OCI-LY7 (cell line): ENCODE data around the gene ZFHX3. TPM values are rescaled to one million over a fixed set of nuclear protein-coding genes. Genes with fewer than 3 reads are reported as not detected.

Experiments
- BruUV-seq: library from RNA; stranded (reverse); fragments of 400-500 nt; replicated peaks from 2 replicates; lab custom pipeline; 2021; lab: Mats Ljungman, UMichigan
- CTCF ChIA-PET: fragments of 300-600 bp; sonication (Branson Sonifier 250); formaldehyde crosslinking; loops from one replicate; lab custom pipeline; 2022; ENCODE audit warnings: antibody characterized with exemption; ENCODE audit not compliant: unreplicated experiment; lab: Charles Lee
- POLR2A ChIA-PET: fragments of 300-600 bp; sonication (Branson Sonifier 250); formaldehyde crosslinking; loops from one replicate; lab custom pipeline; 2022; ENCODE audit warnings: antibody characterized with exemption; lab: Charles Lee
- DNase-seq: peaks from one replicate; pipeline ENCODE4 v3.0.0-alpha.2; 2015; ENCODE audit warnings: low spot score
- H2AFZ ChIP-seq: fragments of 200-600 bp; sonication (generic), shearing (Covaris generic); 2 replicates; pipeline ENCODE4 v1.6.1; 2014; ENCODE audit warnings: mild to moderate bottlenecking, antibody characterized with exemption, low read length, moderate library complexity
- H3K27ac ChIP-seq: fragments of 200-600 bp; sonication (generic); 2 replicates; pipeline ENCODE4 v1.5.1; 2014; ENCODE audit warnings: mixed run types, low read depth, mild to moderate bottlenecking, moderate library complexity, low read length, inconsistent platforms; ENCODE audit not compliant: poor library complexity, severe bottlenecking
- H3K36me3 ChIP-seq: fragments of 200-600 bp; sonication (generic); 2 replicates; pipeline ENCODE4 v1.6.1; 2014; ENCODE audit warnings: mild to moderate bottlenecking, antibody characterized with exemption, low read length, moderate library complexity, mixed read lengths; ENCODE audit not compliant: insufficient read depth
- H3K4me1 ChIP-seq: fragments of 200-600 bp; sonication (generic); 2 replicates; pipeline ENCODE4 v1.5.1; 2014; ENCODE audit warnings: mild to moderate bottlenecking, low read length; ENCODE audit not compliant: insufficient read depth, poor library complexity, severe bottlenecking
- H3K4me2 ChIP-seq: fragments of 200-600 bp; sonication (generic); 2 replicates; pipeline ENCODE4 v1.6.1; 2014; ENCODE audit warnings: mild to moderate bottlenecking, low read length
- H3K4me3 ChIP-seq: fragments of 200-600 bp; sonication (generic); 2 replicates; pipeline ENCODE4 v1.5.1; 2014; ENCODE audit warnings: mild to moderate bottlenecking, low read depth, low read length; ENCODE audit not compliant: poor library complexity, severe bottlenecking
- H3K79me2 ChIP-seq: fragments of 200-600 bp; sonication (generic); 2 replicates; pipeline ENCODE4 v1.6.1; 2016; ENCODE audit warnings: low read depth, mild to moderate bottlenecking, low read length, moderate library complexity, mixed read lengths; ENCODE audit not compliant: insufficient read depth
- H3K9me2 ChIP-seq: fragments of 200-600 bp; sonication (generic); 2 replicates; pipeline ENCODE4 v1.6.1; 2016; ENCODE audit warnings: mild to moderate bottlenecking, low read length, mixed read lengths; ENCODE audit not compliant: insufficient read depth
- H3K9me3 ChIP-seq: fragments of 200-600 bp; sonication (generic); 2 replicates; pipeline ENCODE4 v1.6.1; 2014; ENCODE audit warnings: mild to moderate bottlenecking, mixed run types, low read length, mixed read lengths
- H4K20me1 ChIP-seq: fragments of 200-600 bp; sonication (generic); 2 replicates; pipeline ENCODE4 v1.6.1; 2014; ENCODE audit warnings: mild to moderate bottlenecking, antibody characterized with exemption, low read length, moderate library complexity, mixed read lengths; ENCODE audit not compliant: insufficient read depth
- EZH2phosphoT487 ChIP-seq: fragments of 200-600 bp; sonication (generic); IDR thresholded peaks from 2 replicates; pipeline ENCODE4 v1.6.1; 2018; ENCODE audit warnings: low read depth, borderline replicate concordance, mild to moderate bottlenecking, mixed run types, antibody characterized with exemption, low read length, moderate library complexity, mixed read lengths
- intact Hi-C: fragments of 100-400 bp; cut with micrococcal nuclease; formaldehyde crosslinking; loops from one replicate; pipeline ENCODE4 v1.10.0; 2022; ENCODE audit not compliant: unreplicated experiment
- total RNA-seq, 2 experiments: library from RNA; depleted of rRNA in 1 of 2; stranded (reverse); fragments of >200 nt in 1 of 2; shearing (Covaris generic) in 1 of 2; gene quantifications; 2 replicates each; pipeline ENCODE4 v1.2.3, GENCODE V29; 2014 to 2022
- TF ChIP-seq, protein P1 (sequence below): fragments of 200-600 bp; sonication (generic); conservative IDR thresholded peaks from 2 replicates; pipeline ENCODE4 v1.5.1; 2014; ENCODE audit warnings: mild to moderate bottlenecking, antibody characterized with exemption, low read length, moderate library complexity, mixed read lengths

ZFHX3 gene
- total RNA-seq, 2 experiments from 2014 or later, result 1.3 to 6.2 TPM

DNA sequence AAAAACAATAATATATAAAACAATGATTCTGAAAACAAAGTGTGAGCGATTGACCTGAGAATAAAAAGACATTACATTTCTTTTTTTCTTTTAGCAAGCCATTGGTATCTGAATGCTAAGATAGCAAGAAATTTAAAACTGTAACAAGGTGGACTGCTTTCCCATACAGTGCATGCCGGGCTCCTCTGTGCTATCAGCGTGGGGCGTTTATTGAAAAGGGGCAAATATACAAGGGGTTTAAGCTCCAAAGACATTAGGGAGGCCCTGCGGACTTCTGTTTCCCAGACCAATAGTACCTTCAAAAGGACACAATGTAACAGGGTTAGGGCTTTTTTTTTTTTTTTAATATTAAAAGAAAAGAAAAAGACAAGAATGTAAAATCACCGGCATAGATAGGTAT lies 261.3 kb downstream of the ZFHX3 start:
- intact Hi-C loops, result no loop called here
- Histone ChIP-seq H2AFZ (no peak overlapping the region), H3K9me2 (no peaks in the 10 kb centered on the region), H3K4me3 (no peak overlapping the region), H3K79me2 (no peaks in the 10 kb centered on the region), H3K27ac (no peak overlapping the region), H3K4me1 (no peaks in the 10 kb centered on the region), H3K4me2 (no peak overlapping the region), H3K9me3 (no peaks in the 10 kb centered on the region), H4K20me1 (no peaks in the 10 kb centered on the region), H3K36me3 (no peaks in the 10 kb centered on the region)
- BruUV-seq, result TSS peak; percentile 49
- no peak for TF ChIP-seq EZH2phosphoT487
- TF ChIP-seq, protein P1, sequence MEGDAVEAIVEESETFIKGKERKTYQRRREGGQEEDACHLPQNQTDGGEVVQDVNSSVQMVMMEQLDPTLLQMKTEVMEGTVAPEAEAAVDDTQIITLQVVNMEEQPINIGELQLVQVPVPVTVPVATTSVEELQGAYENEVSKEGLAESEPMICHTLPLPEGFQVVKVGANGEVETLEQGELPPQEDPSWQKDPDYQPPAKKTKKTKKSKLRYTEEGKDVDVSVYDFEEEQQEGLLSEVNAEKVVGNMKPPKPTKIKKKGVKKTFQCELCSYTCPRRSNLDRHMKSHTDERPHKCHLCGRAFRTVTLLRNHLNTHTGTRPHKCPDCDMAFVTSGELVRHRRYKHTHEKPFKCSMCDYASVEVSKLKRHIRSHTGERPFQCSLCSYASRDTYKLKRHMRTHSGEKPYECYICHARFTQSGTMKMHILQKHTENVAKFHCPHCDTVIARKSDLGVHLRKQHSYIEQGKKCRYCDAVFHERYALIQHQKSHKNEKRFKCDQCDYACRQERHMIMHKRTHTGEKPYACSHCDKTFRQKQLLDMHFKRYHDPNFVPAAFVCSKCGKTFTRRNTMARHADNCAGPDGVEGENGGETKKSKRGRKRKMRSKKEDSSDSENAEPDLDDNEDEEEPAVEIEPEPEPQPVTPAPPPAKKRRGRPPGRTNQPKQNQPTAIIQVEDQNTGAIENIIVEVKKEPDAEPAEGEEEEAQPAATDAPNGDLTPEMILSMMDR, result no peak
- no peak for DNase-seq
- ChIA-PET POLR2A (interaction anchor here (0.6 to 2.3 kb wide), 11 partner anchors 9 to 1977 kb away, joined by 3 to 12 read pairs (median 5); no protein-coding TSS in a partner anchor), CTCF (no interaction called here)

DNA sequence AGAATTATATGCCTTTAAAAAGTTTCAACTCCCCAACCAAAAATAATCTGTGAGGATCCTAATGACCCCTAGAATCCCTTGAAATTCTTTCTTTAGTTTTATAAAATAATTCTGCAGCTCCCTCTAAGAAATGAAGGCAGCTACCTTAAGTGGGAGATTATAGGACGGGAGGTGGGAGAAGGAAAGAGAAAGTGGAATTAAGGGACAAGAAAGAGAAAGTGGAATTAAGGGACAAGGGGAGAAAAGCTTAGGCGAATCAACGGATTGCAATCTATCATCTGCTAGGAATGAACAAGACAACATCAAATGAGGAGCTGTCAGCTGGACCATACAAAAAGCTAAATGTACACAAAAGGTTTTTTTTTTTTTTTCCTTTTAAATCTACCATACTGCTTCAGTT lies 262.0 kb downstream of the ZFHX3 start:
- intact Hi-C loops, result no loop called here
- no peak overlapping the region for H3K4me2 ChIP-seq
- no peak for DNase-seq
- no peak overlapping the region for H3K27ac ChIP-seq
- H3K36me3 ChIP-seq, result no peaks in the 10 kb centered on the region
- H3K79me2 ChIP-seq, result no peaks in the 10 kb centered on the region
- no peak for TF ChIP-seq EZH2phosphoT487
- TF ChIP-seq, protein P1, result no peak
- no peak overlapping the region for H3K4me3 ChIP-seq
- H3K9me3 ChIP-seq, result no peaks in the 10 kb centered on the region
- CTCF ChIA-PET, result no interaction called here
- POLR2A ChIA-PET, result interaction anchor here (0.5 to 2.3 kb wide), 8 partner anchors 10 to 239 kb away, joined by 3 to 12 read pairs (median 4); no protein-coding TSS in a partner anchor
- no peaks in the 10 kb centered on the region for H4K20me1 ChIP-seq
- no peaks in the 10 kb centered on the region for H3K9me2 ChIP-seq
- H2AFZ ChIP-seq, result no peak overlapping the region
- no TSS peak for BruUV-seq
- no peaks in the 10 kb centered on the region for H3K4me1 ChIP-seq

DNA sequence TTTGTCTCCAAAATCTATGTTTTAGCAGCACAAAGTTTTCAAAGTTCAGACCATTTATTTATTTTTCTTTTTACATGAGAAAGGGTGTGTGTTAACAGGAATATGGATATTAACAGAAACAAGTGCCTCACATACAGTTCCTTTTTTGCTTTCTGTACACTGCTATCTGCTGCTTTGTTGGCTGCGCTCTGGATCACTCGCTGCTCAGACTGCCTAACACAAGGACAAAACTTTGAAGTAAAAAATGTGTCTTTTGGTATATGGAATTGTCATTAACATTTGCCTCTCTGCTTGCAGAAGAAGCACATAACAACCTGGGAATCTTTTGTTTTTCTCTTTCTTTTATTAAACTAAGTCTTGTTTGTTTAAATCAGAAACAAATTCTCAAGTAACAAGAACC lies 262.8 kb downstream of the ZFHX3 start:
- no TSS peak for BruUV-seq
- ChIA-PET CTCF (no interaction called here), POLR2A (interaction anchor here (0.7 to 2.3 kb wide), 3 partner anchors 9 to 40 kb away, joined by 3 to 12 read pairs (median 4); no protein-coding TSS in a partner anchor)
- H3K9me2 ChIP-seq, result no peaks in the 10 kb centered on the region
- no peaks in the 10 kb centered on the region for H4K20me1 ChIP-seq
- no peak for DNase-seq
- no peaks in the 10 kb centered on the region for H3K79me2 ChIP-seq
- no peaks in the 10 kb centered on the region for H3K4me1 ChIP-seq
- intact Hi-C loops, result no loop called here
- H3K9me3 ChIP-seq, result no peaks in the 10 kb centered on the region
- no peaks in the 10 kb centered on the region for H3K36me3 ChIP-seq
- H3K27ac ChIP-seq, result no peak overlapping the region
- no peak overlapping the region for H3K4me3 ChIP-seq
- H3K4me2 ChIP-seq, result no peak overlapping the region
- no peak overlapping the region for H2AFZ ChIP-seq
- TF ChIP-seq, protein P1, result no peak
- TF ChIP-seq EZH2phosphoT487, result no peak
